Stimulated activated CD8-positive, alpha-beta memory T cell treated with anti-CD3 and anti-CD28 coated beads, Interleukin-4, amount 100 ng/mL, for 24 hours (primary cell): ENCODE data around the gene PPID.
"Not testable (repeated sequence)": the region's sequence is repeated elsewhere in the genome, so short reads cannot be mapped to it uniquely, and the experiment has no call there.

Experiments
- DNase-seq: peaks from one replicate; pipeline ENCODE4 v3.0.0-alpha.2; 2020; ENCODE audit warnings: low read depth

The PPID gene

DNA sequence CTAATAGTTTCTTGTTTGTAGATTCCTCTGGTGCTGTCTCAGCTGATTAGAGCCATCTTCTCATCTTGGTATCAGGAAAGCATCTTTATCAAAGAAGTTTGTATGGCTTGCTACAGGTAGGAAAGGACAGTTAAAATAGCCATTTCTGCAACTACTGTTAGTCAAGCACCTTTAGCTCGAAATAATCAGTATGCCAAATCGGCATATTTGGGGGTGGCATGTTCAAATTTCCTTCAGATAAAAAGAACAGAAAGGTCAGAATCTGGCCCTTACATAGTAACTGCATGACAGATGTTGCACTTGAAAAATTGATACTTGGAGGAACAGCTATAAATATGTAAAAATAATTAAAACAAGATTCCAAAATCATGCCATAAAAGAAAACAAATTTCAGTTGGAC is 56.3 kb downstream of the PPID start:
- DNase-seq: no peak

- no peak for DNase-seq
Measured at GRCh38 chr4:158664806-158665205, 58.4 kb downstream of the PPID start.

DNA sequence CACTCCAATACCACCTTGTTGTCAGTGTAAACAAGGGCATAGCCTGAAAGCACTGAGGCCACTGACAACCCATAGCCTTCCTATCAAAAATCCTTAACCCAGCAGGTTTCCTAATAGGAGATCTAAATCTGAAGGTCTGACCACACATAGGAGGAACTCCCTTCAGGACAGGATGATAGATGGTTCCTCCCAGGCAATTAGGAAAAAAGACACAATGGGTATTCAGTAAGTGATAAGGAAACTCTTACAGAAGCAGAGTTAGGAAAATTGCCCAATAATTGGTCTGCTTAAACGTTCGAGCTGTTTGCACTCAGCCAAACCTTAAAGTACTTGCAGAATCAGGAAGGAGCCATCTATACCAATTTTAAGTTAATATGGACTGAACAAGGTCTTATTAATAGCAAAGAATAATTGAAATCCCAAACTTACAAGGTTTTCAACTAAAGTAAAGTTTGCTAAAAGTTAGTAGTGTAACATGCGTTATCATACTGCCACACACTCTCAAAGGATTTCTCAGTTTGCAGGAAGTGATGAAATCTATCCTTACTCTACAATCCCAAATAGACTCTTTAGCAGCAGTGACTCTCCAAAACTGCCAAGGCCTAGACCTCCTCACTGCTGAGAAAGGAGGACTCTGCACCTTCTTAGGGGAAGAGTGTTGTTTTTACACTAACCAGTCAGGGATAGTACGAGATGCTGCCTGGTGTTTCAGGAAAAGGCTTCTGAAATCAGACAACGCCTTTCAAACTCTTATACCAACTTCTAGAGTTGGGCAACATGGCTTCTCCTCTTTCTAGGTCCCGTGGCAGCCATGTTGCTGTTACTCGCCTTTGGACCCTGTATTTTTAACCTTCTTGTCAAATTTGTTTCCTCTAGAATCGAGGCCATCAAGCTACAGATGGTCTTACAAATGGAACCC is 59.2 kb downstream of the PPID start:
- DNase-seq: not testable (repeated sequence)

DNA sequence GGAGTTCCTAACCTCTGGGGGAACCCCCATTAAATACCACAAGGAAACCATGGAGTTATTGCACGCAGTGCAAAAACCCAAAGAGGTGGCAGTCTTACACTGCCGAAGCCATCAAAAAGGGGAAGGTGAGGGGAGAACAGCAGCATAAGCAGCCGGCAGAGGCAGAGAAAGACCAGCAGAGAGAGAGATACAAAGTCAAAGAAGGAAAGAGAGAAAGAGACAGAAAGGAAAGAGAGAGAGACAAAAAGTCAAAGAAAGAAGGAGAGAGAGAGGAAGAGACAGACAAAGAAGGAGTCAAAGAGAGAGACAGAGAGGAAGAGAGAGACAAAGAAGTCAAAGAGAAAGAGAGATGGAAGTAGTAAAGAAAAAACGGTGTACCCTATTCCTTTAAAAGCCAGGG is 59.9 kb downstream of the PPID start:
- not testable (repeated sequence) for DNase-seq
